ENCODE results near the gene ABCD3.
"Not testable (repeated sequence)": the region's sequence is repeated elsewhere in the genome, so short reads cannot be mapped to it uniquely, and the experiment has no call there.

ABCD3 gene

GRCh38 chr1:94565901-94566300 lies 147.7 kb downstream of the ABCD3 start:
- TF ChIP-seq CTCF (IDR thresholded peaks at IDR 0.05; ENCODE audit: control insufficient read depth, extremely low read depth, insufficient read depth) = no peak
- DNase-seq (ENCODE audit: low read depth) = no peak
- no peak overlapping the region for H3K4me3 ChIP-seq (ENCODE audit: low read depth, low read length)

DNA sequence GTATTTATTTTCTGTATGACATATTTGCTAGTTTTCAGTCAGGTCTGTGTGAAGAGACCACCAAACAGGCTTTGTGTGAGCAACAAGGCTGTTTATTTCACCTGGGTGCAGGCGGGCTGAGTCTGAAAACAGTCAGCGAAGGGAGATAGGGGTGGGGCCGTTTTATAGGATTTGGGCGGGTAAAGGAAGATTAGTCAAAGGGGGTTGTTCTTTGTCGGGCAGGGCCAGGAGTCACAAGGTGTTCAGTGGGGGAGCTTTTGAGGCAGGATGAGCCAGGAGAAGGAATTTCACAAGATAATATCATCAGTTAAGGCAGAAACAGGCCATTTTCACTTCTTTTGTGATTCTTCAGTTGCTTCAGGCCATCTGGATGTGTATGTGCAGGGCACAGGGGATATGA lies 148.2 kb downstream of the ABCD3 start:
- not testable (repeated sequence) for H3K4me3 ChIP-seq (ENCODE audit: low read depth, low read length); DNase-seq (ENCODE audit: low read depth)

GRCh38 chr1:94567975-94568607 lies 149.9 kb downstream of the ABCD3 start:
- not testable (repeated sequence) for H3K4me3 ChIP-seq (ENCODE audit: low read depth, low read length); DNase-seq (ENCODE audit: low read depth)

All from LNCaP clone FGC (cell line).